BE2C (cell line): ENCODE measurements around the gene KTN1.

Source experiments
- DNase-seq: peaks from one replicate; pipeline ENCODE4 v3.0.0-alpha.2; 2020
- H3K27me3 ChIP-seq: fragments of 250-450 bp; sonication (Bioruptor Pico); 2 replicates; pipeline ENCODE4 v1.5.1; 2020; ENCODE audit warnings: mild to moderate bottlenecking
- H3K36me3 ChIP-seq: fragments of 250-450 bp; sonication (Bioruptor Pico); 2 replicates; pipeline ENCODE4 v1.5.1; 2020; ENCODE audit warnings: mild to moderate bottlenecking
- H3K4me1 ChIP-seq: fragments of 250-450 bp; sonication (Bioruptor Pico); 2 replicates; pipeline ENCODE4 v1.5.1; 2020
- H3K4me3 ChIP-seq: 2 replicates; pipeline ENCODE4 v1.5.1; 2011; ENCODE audit warnings: low read depth, low read length
- H3K9me3 ChIP-seq: fragments of 250-450 bp; sonication (Bioruptor Pico); 2 replicates; pipeline ENCODE4 v1.5.1; 2020
- TF ChIP-seq, protein P1 (sequence below): IDR thresholded peaks from 2 replicates; pipeline ENCODE4 v1.5.1; 2012; ENCODE audit warnings: mild to moderate bottlenecking, low read depth, low read length

KTN1 gene

DNA sequence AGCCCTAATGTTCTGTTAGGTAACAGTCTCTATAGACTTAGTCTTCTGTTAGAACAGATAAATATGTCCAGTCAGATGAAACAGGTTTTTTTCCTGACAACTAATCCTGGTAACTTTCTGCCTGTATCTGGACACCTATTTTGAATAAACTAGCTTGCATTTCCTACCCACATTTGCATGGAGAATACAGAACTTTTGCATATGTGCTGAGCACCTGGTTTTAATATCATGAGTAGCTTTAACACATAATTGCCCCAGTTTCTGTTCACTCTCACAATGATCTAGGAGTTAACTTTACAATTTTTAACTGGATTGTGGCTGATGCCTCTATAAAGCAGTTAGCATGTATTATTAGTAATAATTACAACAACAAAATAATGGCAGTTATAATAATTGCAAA is 111.7 kb downstream of the KTN1 start:
- Histone ChIP-seq H3K36me3 (no peaks in the 10 kb centered on the region; the same call in 1 of the 2 replicates), H3K27me3 (no peaks in the 10 kb centered on the region), H3K4me3 (no peak overlapping the region), H3K9me3 (no peaks in the 10 kb centered on the region), H3K4me1 (no peaks in the 10 kb centered on the region)
- TF ChIP-seq, protein P1, sequence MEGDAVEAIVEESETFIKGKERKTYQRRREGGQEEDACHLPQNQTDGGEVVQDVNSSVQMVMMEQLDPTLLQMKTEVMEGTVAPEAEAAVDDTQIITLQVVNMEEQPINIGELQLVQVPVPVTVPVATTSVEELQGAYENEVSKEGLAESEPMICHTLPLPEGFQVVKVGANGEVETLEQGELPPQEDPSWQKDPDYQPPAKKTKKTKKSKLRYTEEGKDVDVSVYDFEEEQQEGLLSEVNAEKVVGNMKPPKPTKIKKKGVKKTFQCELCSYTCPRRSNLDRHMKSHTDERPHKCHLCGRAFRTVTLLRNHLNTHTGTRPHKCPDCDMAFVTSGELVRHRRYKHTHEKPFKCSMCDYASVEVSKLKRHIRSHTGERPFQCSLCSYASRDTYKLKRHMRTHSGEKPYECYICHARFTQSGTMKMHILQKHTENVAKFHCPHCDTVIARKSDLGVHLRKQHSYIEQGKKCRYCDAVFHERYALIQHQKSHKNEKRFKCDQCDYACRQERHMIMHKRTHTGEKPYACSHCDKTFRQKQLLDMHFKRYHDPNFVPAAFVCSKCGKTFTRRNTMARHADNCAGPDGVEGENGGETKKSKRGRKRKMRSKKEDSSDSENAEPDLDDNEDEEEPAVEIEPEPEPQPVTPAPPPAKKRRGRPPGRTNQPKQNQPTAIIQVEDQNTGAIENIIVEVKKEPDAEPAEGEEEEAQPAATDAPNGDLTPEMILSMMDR = no peak
- DNase-seq = no peak

GRCh38 chr14:55693904-55694303 is 113.9 kb downstream of the KTN1 start:
- H3K9me3 ChIP-seq = no peaks in the 10 kb centered on the region
- H3K4me1 ChIP-seq = no peaks in the 10 kb centered on the region
- no peak overlapping the region for H3K4me3 ChIP-seq
- H3K36me3 ChIP-seq = no peaks in the 10 kb centered on the region
- TF ChIP-seq, protein P1 = no peak
- no peaks in the 10 kb centered on the region for H3K27me3 ChIP-seq
- no peak for DNase-seq

GRCh38 chr14:55697414-55697861 is 117.4 kb downstream of the KTN1 start:
- no peaks in the 10 kb centered on the region for H3K27me3 ChIP-seq
- H3K4me3 ChIP-seq = no peak overlapping the region
- H3K36me3 ChIP-seq = no peaks in the 10 kb centered on the region
- TF ChIP-seq, protein P1 = no peak
- DNase-seq = no peak
- peaks cover 5% of the 10 kb centered on the region for H3K4me1 ChIP-seq
- no peaks in the 10 kb centered on the region for H3K9me3 ChIP-seq

- Histone ChIP-seq H3K4me1 (peaks cover 5% of the 10 kb centered on the region), H3K4me3 (no peak overlapping the region), H3K36me3 (no peaks in the 10 kb centered on the region), H3K9me3 (no peaks in the 10 kb centered on the region), H3K27me3 (no peaks in the 10 kb centered on the region)
- no peak for DNase-seq
- TF ChIP-seq, protein P1 = no peak
These were observed 118.0 kb downstream of the KTN1 start for GRCh38 chr14:55698051-55698450.

GRCh38 chr14:55699131-55700057 is 119.4 kb downstream of the KTN1 start:
- H3K27me3 ChIP-seq = no peaks in the 10 kb centered on the region
- peaks cover 5% of the 10 kb centered on the region for H3K4me1 ChIP-seq
- no peaks in the 10 kb centered on the region for H3K36me3 ChIP-seq
- no peaks in the 10 kb centered on the region for H3K9me3 ChIP-seq
- no peak overlapping the region for H3K4me3 ChIP-seq
- DNase-seq = peak; percentile 75
- TF ChIP-seq, protein P1 = no peak; the same call in 1 of the 2 replicates

DNA sequence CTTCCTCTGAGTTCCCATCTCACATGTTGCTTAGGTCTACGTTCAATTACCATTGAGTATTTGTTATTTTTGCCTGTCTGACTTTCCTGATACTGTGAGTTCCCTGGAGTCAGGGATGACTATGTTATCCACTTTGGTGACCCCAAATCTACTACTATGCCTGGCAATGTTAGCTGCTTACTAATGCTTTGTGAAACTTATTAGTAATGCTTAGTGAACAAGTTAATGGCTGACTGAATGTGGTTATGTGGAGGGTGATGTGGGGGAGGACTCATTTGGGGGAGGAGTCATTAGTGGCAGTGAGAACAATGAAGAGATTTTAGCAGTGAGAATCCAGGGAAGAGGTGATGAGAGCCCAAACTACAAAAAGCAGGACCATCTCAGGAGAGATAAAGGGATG is 121.6 kb downstream of the KTN1 start:
- Histone ChIP-seq H3K4me3 (no peak overlapping the region), H3K9me3 (no peaks in the 10 kb centered on the region), H3K4me1 (peaks cover 5% of the 10 kb centered on the region), H3K36me3 (no peaks in the 10 kb centered on the region), H3K27me3 (no peaks in the 10 kb centered on the region)
- TF ChIP-seq, protein P1 = no peak
- DNase-seq = no peak
